Measurements from ENCODE around the gene KLHL1. TPM values are rescaled to one million over a fixed set of nuclear protein-coding genes. Genes with fewer than 3 reads are reported as not detected.

Gene KLHL1
- total RNA-seq, 1 experiment from 2014 or later = not detected

DNA sequence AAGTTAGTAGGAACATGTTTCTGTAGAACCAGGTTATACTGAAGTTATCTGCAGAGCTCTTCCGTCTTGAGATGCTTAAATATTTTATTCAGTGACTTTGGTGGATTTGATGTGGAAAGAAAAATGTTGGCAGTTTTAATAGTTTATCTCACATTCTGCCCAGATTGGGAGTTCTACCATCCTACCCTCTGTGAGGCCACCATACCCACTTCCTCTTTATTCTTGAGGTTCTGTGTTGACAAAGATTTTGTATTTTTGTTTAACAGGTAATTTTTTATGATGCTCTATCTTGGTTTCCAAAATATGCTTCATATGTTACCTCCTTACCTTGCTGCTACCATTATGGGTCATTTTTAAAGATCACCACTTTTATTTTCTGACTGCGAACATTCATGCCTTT lies 156.8 kb downstream of the KLHL1 start:
- DNase-seq = no peak
- no peaks in the 10 kb centered on the region for H3K9me3 Mint-ChIP-seq (ENCODE audit: low read depth, unreplicated experiment)
- H3K36me3 Mint-ChIP-seq (ENCODE audit: insufficient read depth, unreplicated experiment) = no peaks in the 10 kb centered on the region
- no TSS peak for BruUV-seq (replicated peaks)
- intact Hi-C loops (cut with micrococcal nuclease; ENCODE audit: unreplicated experiment) = no loop called here
- no peaks in the 10 kb centered on the region for H3K4me1 Mint-ChIP-seq (ENCODE audit: low read depth, unreplicated experiment)
- H3K27me3 Mint-ChIP-seq (ENCODE audit: unreplicated experiment) = no peaks in the 10 kb centered on the region
- CTCF ChIA-PET = no interaction called here
- H3K4me3 Mint-ChIP-seq (ENCODE audit: low read depth, unreplicated experiment) = no peak overlapping the region
- no peak overlapping the region for H3K27ac Mint-ChIP-seq (ENCODE audit: unreplicated experiment)
- TF ChIP-seq, protein P1, sequence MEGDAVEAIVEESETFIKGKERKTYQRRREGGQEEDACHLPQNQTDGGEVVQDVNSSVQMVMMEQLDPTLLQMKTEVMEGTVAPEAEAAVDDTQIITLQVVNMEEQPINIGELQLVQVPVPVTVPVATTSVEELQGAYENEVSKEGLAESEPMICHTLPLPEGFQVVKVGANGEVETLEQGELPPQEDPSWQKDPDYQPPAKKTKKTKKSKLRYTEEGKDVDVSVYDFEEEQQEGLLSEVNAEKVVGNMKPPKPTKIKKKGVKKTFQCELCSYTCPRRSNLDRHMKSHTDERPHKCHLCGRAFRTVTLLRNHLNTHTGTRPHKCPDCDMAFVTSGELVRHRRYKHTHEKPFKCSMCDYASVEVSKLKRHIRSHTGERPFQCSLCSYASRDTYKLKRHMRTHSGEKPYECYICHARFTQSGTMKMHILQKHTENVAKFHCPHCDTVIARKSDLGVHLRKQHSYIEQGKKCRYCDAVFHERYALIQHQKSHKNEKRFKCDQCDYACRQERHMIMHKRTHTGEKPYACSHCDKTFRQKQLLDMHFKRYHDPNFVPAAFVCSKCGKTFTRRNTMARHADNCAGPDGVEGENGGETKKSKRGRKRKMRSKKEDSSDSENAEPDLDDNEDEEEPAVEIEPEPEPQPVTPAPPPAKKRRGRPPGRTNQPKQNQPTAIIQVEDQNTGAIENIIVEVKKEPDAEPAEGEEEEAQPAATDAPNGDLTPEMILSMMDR (IDR thresholded peaks at IDR 0.05; ENCODE audit: unreplicated experiment) = no peak

DNA sequence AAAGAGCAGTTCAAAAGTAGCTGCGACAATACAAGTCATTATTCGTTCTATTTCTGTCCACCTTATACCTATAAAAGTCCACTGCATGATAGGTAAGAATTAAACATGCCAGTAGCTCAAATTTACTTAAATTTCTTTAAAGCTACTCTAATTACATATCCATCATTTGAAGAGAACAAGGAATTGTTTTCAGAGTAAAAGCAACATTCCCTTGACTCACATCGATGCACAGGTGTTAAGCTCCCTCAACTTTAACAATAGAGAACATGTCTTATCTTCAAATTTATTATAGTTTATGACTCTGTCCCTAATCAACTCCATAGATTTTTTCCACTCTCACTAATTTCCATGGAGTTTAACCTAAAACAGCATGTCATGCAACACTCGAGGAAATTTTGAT lies 158.1 kb downstream of the KLHL1 start:
- Mint-ChIP-seq H3K27ac (ENCODE audit: unreplicated experiment) (no peak overlapping the region), H3K36me3 (ENCODE audit: insufficient read depth, unreplicated experiment) (no peaks in the 10 kb centered on the region), H3K4me1 (ENCODE audit: low read depth, unreplicated experiment) (no peaks in the 10 kb centered on the region), H3K9me3 (ENCODE audit: low read depth, unreplicated experiment) (no peaks in the 10 kb centered on the region), H3K27me3 (ENCODE audit: unreplicated experiment) (no peaks in the 10 kb centered on the region), H3K4me3 (ENCODE audit: low read depth, unreplicated experiment) (no peak overlapping the region)
- CTCF ChIA-PET = no interaction called here
- DNase-seq = no peak
- BruUV-seq (replicated peaks) = no TSS peak
- TF ChIP-seq, protein P1 (IDR thresholded peaks at IDR 0.05; ENCODE audit: unreplicated experiment) = no peak
- intact Hi-C loops (cut with micrococcal nuclease; ENCODE audit: unreplicated experiment) = no loop called here

DNA sequence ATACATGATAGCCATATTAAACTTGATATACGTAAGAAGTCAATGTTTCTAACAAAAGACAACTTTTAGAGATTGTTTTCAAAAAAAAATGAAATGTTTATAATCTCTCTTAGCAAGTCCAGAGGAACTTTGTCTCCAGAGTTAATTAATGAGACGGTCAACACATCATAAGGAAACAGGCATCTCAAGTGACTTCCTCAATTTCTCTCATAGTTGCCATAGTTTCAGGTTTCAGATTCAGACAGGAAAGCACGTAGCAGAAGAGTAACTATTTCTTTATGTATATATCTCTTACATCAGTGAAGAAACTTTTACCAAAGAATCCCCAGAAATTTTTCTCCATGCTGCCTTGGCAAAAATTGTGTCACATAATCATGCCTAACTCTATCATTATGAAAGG lies 160.2 kb downstream of the KLHL1 start:
- Mint-ChIP-seq H3K27me3 (ENCODE audit: unreplicated experiment) (no peaks in the 10 kb centered on the region), H3K4me1 (ENCODE audit: low read depth, unreplicated experiment) (no peaks in the 10 kb centered on the region), H3K27ac (ENCODE audit: unreplicated experiment) (no peak overlapping the region), H3K36me3 (ENCODE audit: insufficient read depth, unreplicated experiment) (no peaks in the 10 kb centered on the region), H3K4me3 (ENCODE audit: low read depth, unreplicated experiment) (no peak overlapping the region), H3K9me3 (ENCODE audit: low read depth, unreplicated experiment) (no peaks in the 10 kb centered on the region)
- CTCF ChIA-PET = no interaction called here
- no peak for DNase-seq
- intact Hi-C loops (cut with micrococcal nuclease; ENCODE audit: unreplicated experiment) = no loop called here
- BruUV-seq (replicated peaks) = no TSS peak
- TF ChIP-seq, protein P1 (IDR thresholded peaks at IDR 0.05; ENCODE audit: unreplicated experiment) = no peak

DNA sequence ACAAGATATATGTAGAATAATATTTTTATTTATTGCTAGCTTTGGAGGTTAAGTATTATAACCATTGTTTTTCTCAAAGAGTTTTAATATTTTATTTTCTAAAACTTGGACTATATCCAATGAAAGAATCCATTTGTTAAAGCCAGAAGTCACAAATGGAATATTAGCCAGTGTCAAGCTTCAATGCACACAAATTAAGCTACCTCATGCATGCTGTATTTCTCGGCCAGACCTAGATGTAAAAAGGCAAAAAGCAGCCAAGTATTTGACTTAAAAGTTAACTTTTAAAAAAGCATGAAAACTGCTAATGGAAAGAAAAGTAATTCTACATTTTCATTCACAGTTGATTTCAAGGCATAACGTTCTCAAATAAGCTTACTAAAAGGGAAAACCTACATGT lies 160.7 kb downstream of the KLHL1 start:
- DNase-seq = no peak
- H3K27ac Mint-ChIP-seq (ENCODE audit: unreplicated experiment) = no peak overlapping the region
- no peaks in the 10 kb centered on the region for H3K9me3 Mint-ChIP-seq (ENCODE audit: low read depth, unreplicated experiment)
- no peak overlapping the region for H3K4me3 Mint-ChIP-seq (ENCODE audit: low read depth, unreplicated experiment)
- TF ChIP-seq, protein P1 (IDR thresholded peaks at IDR 0.05; ENCODE audit: unreplicated experiment) = no peak
- CTCF ChIA-PET = interaction anchor here (0.6 kb wide), 1 partner anchor 553 kb away, joined by 4 read pairs; no protein-coding TSS in a partner anchor
- no TSS peak for BruUV-seq (replicated peaks)
- H3K36me3 Mint-ChIP-seq (ENCODE audit: insufficient read depth, unreplicated experiment) = no peaks in the 10 kb centered on the region
- intact Hi-C loops (cut with micrococcal nuclease; ENCODE audit: unreplicated experiment) = no loop called here
- H3K4me1 Mint-ChIP-seq (ENCODE audit: low read depth, unreplicated experiment) = no peaks in the 10 kb centered on the region
- H3K27me3 Mint-ChIP-seq (ENCODE audit: unreplicated experiment) = no peaks in the 10 kb centered on the region
